HEK293 (cell line): ENCODE results near the gene NLRC4.

Experiments
- CTCF ChIA-PET: fragments of 350-600 bp; formaldehyde crosslinking; extraction: SDS; loops from one replicate; lab custom pipeline; 2021; ENCODE audit warnings: antibody characterized with exemption; lab: Yijun Ruan, JAX
- POLR2A ChIA-PET: fragments of 300-600 bp; formaldehyde crosslinking; extraction: SDS; loops from one replicate; lab custom pipeline; 2020; ENCODE audit warnings: antibody characterized with exemption, inconsistent platforms; lab: Yijun Ruan, JAX
- H3K27ac ChIP-seq: fragments of 200-500 bp; sonication (Bioruptor generic); 2 replicates; pipeline ENCODE4 v1.5.1; 2014; ENCODE audit warnings: low read depth, low read length, control low read depth, inconsistent platforms; ENCODE audit errors: extremely low read depth
- H3K36me3 ChIP-seq, 2 experiments: fragments of 200-500 bp in 1 of 2; sonication (Bioruptor generic) in 1 of 2; 1 replicate in 1 of 2; 2 replicates in 1 of 2; pipeline ENCODE4 v1.5.1; 2014 to 2017; ENCODE audit warnings: inconsistent platforms in 2 of 2, low read length in 2 of 2; ENCODE audit not compliant: control insufficient read depth in 2 of 2, insufficient read depth in 1 of 2
- H3K4me1 ChIP-seq: fragments of 200-500 bp; sonication (Bioruptor generic); 2 replicates; pipeline ENCODE4 v1.5.1; 2014; ENCODE audit warnings: mild to moderate bottlenecking, low read length, inconsistent platforms; ENCODE audit not compliant: control insufficient read depth, insufficient read depth
- H3K4me3 ChIP-seq: 2 replicates; pipeline ENCODE4 v1.5.1; 2011; ENCODE audit warnings: low read depth, mild to moderate bottlenecking, control low read depth, low read length, moderate library complexity
- H3K9me3 ChIP-seq: fragments of 200-500 bp; sonication (Bioruptor generic); 2 replicates; pipeline ENCODE4 v1.5.1; 2014; ENCODE audit warnings: low read depth, low read length, inconsistent platforms; ENCODE audit not compliant: control insufficient read depth, insufficient read depth
- HOXA7 ChIP-seq: sonication (generic); formaldehyde crosslinking; IDR thresholded peaks from 2 replicates; pipeline ENCODE4 v1.8.1; 2022; ENCODE audit warnings: missing genetic modification reagents, borderline replicate concordance
- PRDM10 ChIP-seq: fragments of 450-650 bp; formaldehyde crosslinking; IDR thresholded peaks from 2 replicates; pipeline ENCODE4 v1.5.1; 2016; ENCODE audit warnings: missing biosample characterization, missing genetic modification characterization
- PRDM4 ChIP-seq: fragments of 450-650 bp; formaldehyde crosslinking; IDR thresholded peaks from 2 replicates; pipeline ENCODE4 v1.5.1; 2017; ENCODE audit warnings: missing biosample characterization, missing genetic modification characterization
- PRDM6 ChIP-seq: fragments of 450-650 bp; formaldehyde crosslinking; IDR thresholded peaks from 2 replicates; pipeline ENCODE4 v1.5.1; 2017; ENCODE audit warnings: missing biosample characterization, missing genetic modification characterization
- ZBTB10 ChIP-seq: fragments of 450-650 bp; formaldehyde crosslinking; IDR thresholded peaks from 2 replicates; pipeline ENCODE4 v1.5.1; 2016; ENCODE audit warnings: missing biosample characterization, missing genetic modification characterization
- ZNF138 ChIP-seq: fragments of 450-650 bp; formaldehyde crosslinking; IDR thresholded peaks from 2 replicates; pipeline ENCODE4 v1.5.1; 2016; ENCODE audit warnings: missing biosample characterization, missing genetic modification characterization, borderline replicate concordance
- ZNF148 ChIP-seq: fragments of 450-650 bp; formaldehyde crosslinking; IDR thresholded peaks from 2 replicates; pipeline ENCODE4 v1.5.0; 2017; ENCODE audit warnings: missing biosample characterization, missing genetic modification characterization, borderline replicate concordance
- ZNF280D ChIP-seq: fragments of 450-650 bp; formaldehyde crosslinking; IDR thresholded peaks from 2 replicates; pipeline ENCODE4 v1.5.1; 2016; ENCODE audit warnings: missing biosample characterization, missing genetic modification characterization
- ZNF354C ChIP-seq: fragments of 450-650 bp; formaldehyde crosslinking; IDR thresholded peaks from 2 replicates; pipeline ENCODE4 v1.5.1; 2016; ENCODE audit warnings: missing biosample characterization, missing genetic modification characterization, low read depth, borderline replicate concordance
- ZNF366 ChIP-seq: fragments of 450-650 bp; formaldehyde crosslinking; conservative IDR thresholded peaks from 2 replicates; pipeline ENCODE4 v1.5.1; 2016; ENCODE audit warnings: missing biosample characterization, missing genetic modification characterization
- ZNF37A ChIP-seq: fragments of 450-650 bp; IDR thresholded peaks from 2 replicates; pipeline ENCODE4 v1.5.1; 2018; ENCODE audit warnings: missing biosample characterization, missing genetic modification characterization
- ZNF548 ChIP-seq: fragments of 450-650 bp; formaldehyde crosslinking; IDR thresholded peaks from 2 replicates; pipeline ENCODE4 v1.5.1; 2016; ENCODE audit warnings: missing biosample characterization, missing genetic modification characterization
- ZNF645 ChIP-seq: fragments of 450-650 bp; formaldehyde crosslinking; IDR thresholded peaks from 2 replicates; pipeline ENCODE4; 2016; ENCODE audit warnings: missing biosample characterization, missing genetic modification characterization
- ZSCAN16 ChIP-seq: fragments of 450-650 bp; formaldehyde crosslinking; IDR thresholded peaks from 2 replicates; pipeline ENCODE4 v1.5.1; 2016; ENCODE audit warnings: missing biosample characterization, missing genetic modification characterization

NLRC4 gene

GRCh38 chr2:32231959-32232358, 32.7 kb downstream of the NLRC4 start:
- CTCF ChIA-PET = no interaction called here
- TF ChIP-seq ZBTB10 = no peak
- no peak for TF ChIP-seq ZNF366
- no peak for TF ChIP-seq ZNF148 (tag by site-specific recombination)
- no peak for TF ChIP-seq PRDM10
- no peak for TF ChIP-seq ZNF138
- TF ChIP-seq PRDM6 (tag by site-specific recombination) = no peak
- TF ChIP-seq PRDM4 = no peak
- TF ChIP-seq HOXA7 (CRISPR knock-in tag) = no peak
- no peak for TF ChIP-seq ZNF354C
- no peak for TF ChIP-seq ZSCAN16 (tag by site-specific recombination)
- TF ChIP-seq ZNF37A (tag by site-specific recombination) = no peak
- no peak for TF ChIP-seq ZNF548 (tag by site-specific recombination)
- no peak for TF ChIP-seq ZNF280D (tag by site-specific recombination)
- no peak for TF ChIP-seq ZNF645 (tag by site-specific recombination)
- POLR2A ChIA-PET = no interaction called here

More at GRCh38 chr2:32231959-32232358, 32.7 kb downstream of the NLRC4 start:
- peaks cover 0 to 5% of the 10 kb centered on the region in 2 experiments; a peak in 1 of 3 replicates for H3K36me3 ChIP-seq
- no peak overlapping the region for H3K27ac ChIP-seq
- H3K4me1 ChIP-seq = no peaks in the 10 kb centered on the region
- H3K4me3 ChIP-seq = no peak overlapping the region
- H3K9me3 ChIP-seq = no peaks in the 10 kb centered on the region
